KOPT-K1 (cell line): ENCODE results near the gene ZBTB44.
"Not testable (repeated sequence)": the region's sequence is repeated elsewhere in the genome, so short reads cannot be mapped to it uniquely, and the experiment has no call there.

Source experiments
- H3K27ac ChIP-seq: fragments of 200-600 bp; sonication (generic); 2 replicates; pipeline ENCODE4 v1.5.1; 2016; ENCODE audit warnings: antibody characterized with exemption, mild to moderate bottlenecking, low read depth, low read length; ENCODE audit not compliant: poor library complexity, severe bottlenecking
- H3K36me3 ChIP-seq: fragments of 200-600 bp; sonication (generic); 2 replicates; pipeline ENCODE4 v1.5.1; 2017; ENCODE audit warnings: antibody characterized with exemption, mild to moderate bottlenecking, low read length, moderate library complexity; ENCODE audit not compliant: insufficient read depth
- H3K9me3 ChIP-seq: fragments of 200-600 bp; sonication (generic); 2 replicates; pipeline ENCODE4 v1.5.1; 2017; ENCODE audit warnings: antibody characterized with exemption, low read length, mild to moderate bottlenecking; ENCODE audit not compliant: insufficient read depth, poor library complexity, severe bottlenecking

ZBTB44 gene

GRCh38 chr11:130208241-130209127 lies 106.2 kb downstream of the ZBTB44 start:
- Histone ChIP-seq H3K27ac (no peak overlapping the region), H3K36me3 (no peaks in the 10 kb centered on the region), H3K9me3 (no peaks in the 10 kb centered on the region)

- H3K36me3 ChIP-seq = no peaks in the 10 kb centered on the region
- no peaks in the 10 kb centered on the region for H3K9me3 ChIP-seq
- no peak overlapping the region for H3K27ac ChIP-seq
These were observed 108.6 kb downstream of the ZBTB44 start for GRCh38 chr11:130206141-130206540.

GRCh38 chr11:130204703-130205095 lies 110.0 kb downstream of the ZBTB44 start:
- no peaks in the 10 kb centered on the region for H3K9me3 ChIP-seq
- no peak overlapping the region for H3K27ac ChIP-seq
- H3K36me3 ChIP-seq = no peaks in the 10 kb centered on the region

- Histone ChIP-seq H3K9me3 (no peaks in the 10 kb centered on the region), H3K36me3 (no peaks in the 10 kb centered on the region), H3K27ac (no peak overlapping the region)
These were observed 110.7 kb downstream of the ZBTB44 start for GRCh38 chr11:130203766-130204702.

- Histone ChIP-seq H3K9me3 (no peaks in the 10 kb centered on the region), H3K27ac (no peak overlapping the region), H3K36me3 (no peaks in the 10 kb centered on the region)
These were observed 111.7 kb downstream of the ZBTB44 start for GRCh38 chr11:130202818-130203689.

- no peaks in the 10 kb centered on the region for H3K36me3 ChIP-seq
- no peak overlapping the region for H3K27ac ChIP-seq
- H3K9me3 ChIP-seq = no peaks in the 10 kb centered on the region
These were observed 112.5 kb downstream of the ZBTB44 start for GRCh38 chr11:130202009-130202817.

- Histone ChIP-seq H3K36me3 (no peaks in the 10 kb centered on the region), H3K9me3 (no peaks in the 10 kb centered on the region), H3K27ac (no peak overlapping the region)
These were observed 113.7 kb downstream of the ZBTB44 start for GRCh38 chr11:130201026-130201425.

- Histone ChIP-seq H3K9me3 (no peaks in the 10 kb centered on the region), H3K36me3 (no peaks in the 10 kb centered on the region), H3K27ac (no peak overlapping the region)
These were observed 114.9 kb downstream of the ZBTB44 start for GRCh38 chr11:130199792-130200191.

- Histone ChIP-seq H3K27ac (no peak overlapping the region), H3K9me3 (no peaks in the 10 kb centered on the region), H3K36me3 (no peaks in the 10 kb centered on the region)
These were observed 115.8 kb downstream of the ZBTB44 start for GRCh38 chr11:130198964-130199363.

- Histone ChIP-seq H3K27ac (no peak overlapping the region), H3K9me3 (no peaks in the 10 kb centered on the region), H3K36me3 (no peaks in the 10 kb centered on the region)
These were observed 116.4 kb downstream of the ZBTB44 start for GRCh38 chr11:130198292-130198691.

GRCh38 chr11:130197386-130198035 lies 117.2 kb downstream of the ZBTB44 start:
- Histone ChIP-seq H3K27ac (no peak overlapping the region), H3K36me3 (no peaks in the 10 kb centered on the region), H3K9me3 (no peaks in the 10 kb centered on the region)

GRCh38 chr11:130194241-130195023 lies 120.3 kb downstream of the ZBTB44 start:
- no peaks in the 10 kb centered on the region for H3K36me3 ChIP-seq
- H3K27ac ChIP-seq = no peak overlapping the region
- no peaks in the 10 kb centered on the region for H3K9me3 ChIP-seq

- not testable (repeated sequence) for H3K36me3 ChIP-seq, H3K27ac ChIP-seq, H3K9me3 ChIP-seq
These were observed 121.2 kb downstream of the ZBTB44 start for GRCh38 chr11:130193551-130193950.
